H1 (cell line): Measurements from ENCODE around the gene ADCY2. TPM values are rescaled to one million over a fixed set of nuclear protein-coding genes. Genes with fewer than 3 reads are reported as not detected.

Experiments used
- CTCF ChIA-PET: fragments of 300-600 bp; sonication (Branson Sonifier 250); formaldehyde crosslinking; loops from one replicate; lab custom pipeline; 2021; ENCODE audit not compliant: partially characterized antibody; lab: Charles Lee
- POLR2A ChIA-PET: fragments of 300-600 bp; sonication (Branson Sonifier 250); formaldehyde crosslinking; loops from one replicate; lab custom pipeline; 2021; ENCODE audit warnings: inconsistent platforms; ENCODE audit not compliant: partially characterized antibody; lab: Charles Lee
- DNase-seq, 2 experiments: peaks; one replicate each; pipeline versions ENCODE4 v3.0.0 to v3.0.0-alpha.2; 2010 to 2022; ENCODE audit warnings: low spot score in 2 of 2, low read depth in 1 of 2, mixed read lengths in 1 of 2
- FAIRE-seq: peaks from 2 replicates; lab custom pipeline; 2011; peaks lifted over from hg19 to GRCh38; lab: Jason Lieb, UNC
- H2AFZ ChIP-seq: 2 replicates; pipeline ENCODE4 v1.8.1; 2012; ENCODE audit warnings: low read length, inconsistent platforms
- H2AK5ac ChIP-seq: 2 replicates; pipeline ENCODE4 v1.6.1; 2013; ENCODE audit warnings: low read depth, low read length
- H2BK120ac ChIP-seq: replicated peaks from 2 replicates; pipeline ENCODE3; 2013; ENCODE audit warnings: low read depth, low read length, inconsistent platforms
- H2BK12ac ChIP-seq: 2 replicates; pipeline ENCODE4 v1.6.1; 2013; ENCODE audit warnings: low read depth, low read length
- H2BK15ac ChIP-seq: 2 replicates; pipeline ENCODE4 v1.6.1; 2013; ENCODE audit warnings: low read length
- H2BK20ac ChIP-seq: 2 replicates; pipeline ENCODE4 v1.6.1; 2013; ENCODE audit warnings: low read length
- H2BK5ac ChIP-seq: 2 replicates; pipeline ENCODE4 v1.6.1; 2013; ENCODE audit warnings: low read depth, low read length
- H3K14ac ChIP-seq: 2 replicates; pipeline ENCODE4 v1.6.1; 2013; ENCODE audit warnings: inconsistent platforms; ENCODE audit not compliant: insufficient read length
- H3K18ac ChIP-seq: 2 replicates; pipeline ENCODE4 v1.6.1; 2013; ENCODE audit warnings: low read length; ENCODE audit errors: extremely low read depth
- H3K23ac ChIP-seq: 2 replicates; pipeline ENCODE4 v1.6.1; 2013; ENCODE audit warnings: inconsistent platforms; ENCODE audit not compliant: insufficient read length
- H3K23me2 ChIP-seq: 2 replicates; pipeline ENCODE4 v1.6.1; 2013; ENCODE audit warnings: low read depth, low read length
- H3K27ac ChIP-seq: 2 replicates; pipeline ENCODE4 v1.6.1; 2011; ENCODE audit warnings: low read depth, low read length, inconsistent platforms
- H3K27me3 ChIP-seq, 4 experiments: replicated peaks in 1 of 4; 1 replicate in 1 of 4; 2 replicates in 3 of 4; pipeline versions ENCODE4 v1.6.1 to v1.8.1; 2011 to 2013; ENCODE audit warnings: low read length in 3 of 4, mild to moderate bottlenecking in 3 of 4, inconsistent platforms in 2 of 4, mixed read lengths in 2 of 4, moderate library complexity in 1 of 4; ENCODE audit not compliant: control insufficient read depth in 3 of 4, insufficient read depth in 3 of 4; ENCODE audit errors: extremely low read depth in 1 of 4
- H3K36me3 ChIP-seq, 4 experiments: 2 replicates each; pipeline versions ENCODE4 v1.6.1 to v1.8.1; 2011 to 2013; ENCODE audit warnings: mild to moderate bottlenecking in 4 of 4, low read length in 3 of 4, moderate library complexity in 2 of 4, control low read depth in 1 of 4, inconsistent platforms in 1 of 4; ENCODE audit not compliant: insufficient read depth in 4 of 4, control insufficient read depth in 2 of 4
- H3K4ac ChIP-seq: replicated peaks from 2 replicates; pipeline ENCODE3; 2013; ENCODE audit warnings: low read length, low read depth, mixed read lengths, inconsistent platforms; ENCODE audit not compliant: insufficient read length
- H3K4me1 ChIP-seq, 4 experiments: replicated peaks in 1 of 4; 1 replicate in 1 of 4; 2 replicates in 3 of 4; pipeline versions ENCODE4 v1.6.1 to v1.8.1; 2011 to 2013; ENCODE audit warnings: low read length in 3 of 4, inconsistent platforms in 2 of 4, mixed read lengths in 1 of 4; ENCODE audit not compliant: insufficient read depth in 4 of 4, control insufficient read depth in 3 of 4
- H3K4me2 ChIP-seq, 2 experiments: 2 replicates each; pipeline versions ENCODE4 v1.6.1 to v1.8.1; 2011 to 2013; ENCODE audit warnings: low read depth in 2 of 2, low read length in 2 of 2, control low read depth in 1 of 2, inconsistent platforms in 1 of 2, mild to moderate bottlenecking in 1 of 2; ENCODE audit not compliant: insufficient read depth in 1 of 2
- H3K4me3 ChIP-seq, 4 experiments: fragments of 200-600, 300-600 bp in 1 of 4; sonication (generic), shearing (Covaris generic), sonication (Bioruptor Twin) in 1 of 4; 2 replicates each; pipeline versions ENCODE4 v1.5.1 to v1.8.1; 2011 to 2016; ENCODE audit warnings: low read length in 4 of 4, low read depth in 3 of 4, control low read depth in 2 of 4, inconsistent platforms in 2 of 4, mild to moderate bottlenecking in 2 of 4, mixed read lengths in 1 of 4, moderate library complexity in 1 of 4; ENCODE audit not compliant: insufficient read depth in 2 of 4; ENCODE audit errors: extremely low read depth in 1 of 4
- H3K56ac ChIP-seq: replicated peaks from 2 replicates; pipeline ENCODE3; 2013; ENCODE audit warnings: low read depth, mild to moderate bottlenecking, mixed read lengths, low read length, inconsistent platforms; ENCODE audit not compliant: insufficient read length
- H3K79me1 ChIP-seq: 2 replicates; pipeline ENCODE4 v1.6.1; 2013; ENCODE audit warnings: low read depth, low read length, control low read depth
- H3K79me2 ChIP-seq, 2 experiments: 2 replicates each; pipeline versions ENCODE4 v1.6.1 to v1.8.1; 2012 to 2013; ENCODE audit warnings: low read length in 2 of 2, mild to moderate bottlenecking in 2 of 2, inconsistent platforms in 1 of 2; ENCODE audit not compliant: insufficient read depth in 2 of 2, control insufficient read depth in 1 of 2
- H3K9ac ChIP-seq, 4 experiments: replicated peaks in 1 of 4; 1 replicate in 1 of 4; 2 replicates in 3 of 4; pipeline versions ENCODE4 v1.6.1 to v1.8.1; 2011 to 2013; ENCODE audit warnings: low read depth in 3 of 4, low read length in 3 of 4, control low read depth in 2 of 4, mild to moderate bottlenecking in 2 of 4, moderate library complexity in 2 of 4, inconsistent platforms in 1 of 4; ENCODE audit errors: extremely low read depth in 1 of 4
- H3K9me3 ChIP-seq, 2 experiments: 2 replicates each; pipeline versions ENCODE4 v1.6.1 to v1.8.1; 2012 to 2013; ENCODE audit warnings: mild to moderate bottlenecking in 2 of 2, moderate library complexity in 2 of 2, control low read depth in 1 of 2, inconsistent platforms in 1 of 2, low read depth in 1 of 2, low read length in 1 of 2, mixed read lengths in 1 of 2; ENCODE audit not compliant: insufficient read depth in 2 of 2
- H4K20me1 ChIP-seq, 2 experiments: replicated peaks in 1 of 2; 2 replicates each; pipeline versions ENCODE3 to v1.8.1; 2011 to 2013; ENCODE audit warnings: inconsistent platforms in 2 of 2, low read length in 2 of 2, mild to moderate bottlenecking in 1 of 2; ENCODE audit not compliant: insufficient read depth in 2 of 2, control insufficient read depth in 1 of 2
- H4K5ac ChIP-seq: 2 replicates; pipeline ENCODE4 v1.6.1; 2013; ENCODE audit warnings: low read length, low read depth, mixed read lengths, inconsistent platforms; ENCODE audit not compliant: insufficient read length
- H4K8ac ChIP-seq: 2 replicates; pipeline ENCODE4 v1.8.0; 2013; ENCODE audit warnings: mild to moderate bottlenecking, moderate library complexity, low read length, inconsistent platforms; ENCODE audit not compliant: insufficient read depth; ENCODE audit errors: extremely low read depth
- H4K91ac ChIP-seq: replicated peaks from 2 replicates; pipeline ENCODE3; 2013; ENCODE audit warnings: low read length, mixed read lengths, inconsistent platforms; ENCODE audit not compliant: insufficient read length
- CBX5 ChIP-seq: fragments of 300-800, 300-1000 bp; sonication (generic); IDR thresholded peaks from 2 replicates; pipeline ENCODE4 v1.7.1; 2016; ENCODE audit warnings: antibody characterized with exemption, low read length, low read depth
- NANOG ChIP-seq: IDR thresholded peaks from 2 replicates; pipeline ENCODE4 v1.6.1; 2011; ENCODE audit warnings: low read length, low read depth, mild to moderate bottlenecking, inconsistent platforms; ENCODE audit not compliant: insufficient read depth, poor library complexity, severe bottlenecking
- RNF2 ChIP-seq: fragments of 200-900, 300-1000 bp; sonication (generic); IDR thresholded peaks from 2 replicates; pipeline ENCODE4 v1.7.1; 2016; ENCODE audit warnings: borderline replicate concordance, low read depth, mild to moderate bottlenecking, antibody characterized with exemption, low read length; ENCODE audit not compliant: poor library complexity, severe bottlenecking; ENCODE audit errors: missing control alignments
- SAP30 ChIP-seq: fragments of 300-600 bp; sonication (generic); IDR thresholded peaks from 2 replicates; pipeline ENCODE4 v1.7.1; 2012; ENCODE audit warnings: low read length, moderate library complexity, mild to moderate bottlenecking, inconsistent platforms; ENCODE audit not compliant: insufficient read depth, insufficient replicate concordance
- TBP ChIP-seq: IDR thresholded peaks from 2 replicates; pipeline ENCODE4 v1.6.1; 2011; ENCODE audit warnings: low read depth, low read length, improper control_type of control experiment
- WGBS, 2 experiments: shearing (Covaris generic) in 1 of 2; methylation state at CpG; one replicate each; pipeline versions ENCODE4 v1.1.6 to v1.1.7; 2013 to 2015; ENCODE audit warnings: low lambda C conversion rate in 2 of 2, mixed read lengths in 2 of 2, inconsistent platforms in 1 of 2, low coverage in 1 of 2, missing lambda C conversion rate in 1 of 2; ENCODE audit not compliant: insufficient replicate concordance in 2 of 2, insufficient coverage in 1 of 2, insufficient read length in 1 of 2; ENCODE audit errors: extremely low coverage in 1 of 2, missing lambda C conversion rate in 1 of 2; 5-methylcytosine and 5-hydroxymethylcytosine counted together
- polyA plus RNA-seq, 7 experiments: library from polyadenylated mRNA; depleted of rRNA in 3 of 7; stranded (reverse) in 5 of 7; unstranded in 2 of 7; fragments of >200 nt in 5 of 7; fragments of 200-250 nt in 2 of 7; gene quantifications; 1 replicate in 5 of 7; 2 replicates in 1 of 7; 4 replicates in 1 of 7; pipeline versions ENCODE4 v1.2.1 to v1.2.3, GENCODE V29; 2011 to 2013; ENCODE audit warnings: missing spikeins in 2 of 7, mixed read lengths in 2 of 7
- total RNA-seq: library from RNA; stranded (reverse); fragmentation: NEBNext Ultra II Directional; extraction: Animal tissue kit (Norgen Biotek cat#: 25700); gene quantifications from 2 replicates; pipeline ENCODE4 v1.2.1, GENCODE V29; 2021

Gene ADCY2
- total and polyA plus RNA-seq, 2 of the 8 experiments (the other 6 are each of a cell fraction or from before 2014, with no cell fraction given): 35.8 to 122 TPM

GRCh38 chr5:7845557-7845956 is 449.6 kb downstream of the ADCY2 start:
- Histone ChIP-seq H3K23me2 (peaks cover 7% of the 10 kb centered on the region), H3K27me3 (peaks cover 0 to 14% (median 8%) of the 10 kb centered on the region in 4 experiments; a peak in 4 of 7 replicates), H2AFZ (no peak overlapping the region), H2BK20ac (no peak overlapping the region), H2BK12ac (no peak overlapping the region), H3K23ac (no peak overlapping the region), H2BK5ac (no peak overlapping the region), H3K4me3 (no peak overlapping the region), H3K14ac (no peak overlapping the region), H4K20me1 (no peaks in the 10 kb centered on the region), H4K5ac (no peak overlapping the region), H3K79me2 (no peaks in the 10 kb centered on the region), H3K18ac (no peak overlapping the region), H2BK15ac (no peak overlapping the region), H3K4me2 (no peak overlapping the region), H3K9ac (no peak overlapping the region), H3K56ac (no peak overlapping the region), H3K79me1 (no peaks in the 10 kb centered on the region), H3K9me3 (no peaks in the 10 kb centered on the region), H4K8ac (no peak overlapping the region), H3K27ac (no peak overlapping the region), H2AK5ac (no peak overlapping the region), H4K91ac (no peak overlapping the region), H2BK120ac (no peak overlapping the region), H3K4ac (no peak overlapping the region), H3K4me1 (peaks cover 0 to 5% (median 3%) of the 10 kb centered on the region in 4 experiments; a peak in 4 of 7 replicates), H3K36me3 (no peaks in the 10 kb centered on the region)
- POLR2A ChIA-PET: interaction anchor here (1.5 kb wide), 1 partner anchor 9 kb away, joined by 3 read pairs; no protein-coding TSS in a partner anchor
- no peak for FAIRE-seq
- TF ChIP-seq CBX5: no peak
- TF ChIP-seq RNF2: no peak
- TF ChIP-seq SAP30: no peak
- TF ChIP-seq TBP: no peak
- TF ChIP-seq NANOG: no peak
- no peak for DNase-seq
- 96% methylated on average over 7 of the region's 7 CpGs; no CpG with 5 or more reads in 1 of the 2 experiments for WGBS, 2 experiments
- CTCF ChIA-PET: interaction anchor here (0.9 to 5.7 kb wide), 6 partner anchors 12 to 1025 kb away, joined by 4 to 31 read pairs (median 8); no protein-coding TSS in a partner anchor
